ENCODE measurements around the gene BRD4. TPM values are rescaled to one million over a fixed set of nuclear protein-coding genes. Genes with fewer than 3 reads are reported as not detected.
A peak's percentile ranks its signal among the peaks of the same experiment; 100 is the strongest.

The BRD4 gene
- total RNA-seq, 2 donors from 2014 or later = 43.9 to 63.3 TPM

DNA sequence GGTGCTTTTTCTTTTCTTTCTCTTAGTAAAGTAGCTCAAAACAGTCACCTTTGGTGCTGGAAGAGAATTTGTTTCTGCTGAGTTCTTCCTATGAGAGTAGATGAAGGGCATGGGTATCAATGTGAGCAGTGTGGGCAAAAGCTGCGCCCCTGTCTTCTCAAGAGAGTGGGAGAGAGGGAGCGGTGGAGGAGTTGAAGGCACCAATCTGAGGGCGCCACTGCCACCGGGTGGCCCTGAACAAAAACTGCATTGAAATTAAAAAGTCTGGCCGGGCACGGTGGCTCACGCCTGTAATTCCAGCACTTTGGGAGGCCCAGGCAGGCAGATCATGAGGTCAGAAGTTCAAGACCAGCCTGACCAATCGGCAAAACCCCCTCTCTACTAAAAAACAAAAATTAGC lies 71.4 kb downstream of the BRD4 start:
- intact Hi-C loops (cut with DNase I) = loop anchor here (5.0 to 10.0 kb wide), 4 partner anchors 84 to 294 kb away; partner anchors contain the start of gene AKAP8 (in 2 of the 2)
- ATAC-seq = no peak
- no peak for DNase-seq

DNA sequence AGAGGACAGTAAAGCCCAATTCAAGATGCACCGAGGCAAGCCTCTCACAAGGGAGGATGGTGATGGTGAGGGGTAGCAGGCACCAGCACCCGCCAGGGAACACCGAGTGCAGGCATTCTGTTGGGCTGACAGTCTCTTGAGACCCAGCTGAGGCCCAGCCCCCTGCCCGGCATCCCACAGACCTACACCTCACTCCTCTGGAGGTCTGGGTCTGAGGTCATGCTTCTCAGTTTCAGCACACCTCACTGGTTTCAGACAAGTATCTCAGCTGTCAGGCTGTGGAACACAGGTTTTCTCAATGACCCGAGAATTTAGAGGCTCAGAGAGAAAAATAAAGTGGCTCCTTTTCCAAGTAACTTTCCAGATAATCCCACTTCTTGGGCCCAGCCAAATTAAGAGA lies 72.4 kb downstream of the BRD4 start:
- ATAC-seq = no peak
- DNase-seq = no peak
- intact Hi-C loops (cut with DNase I) = loop anchor here (5.0 to 10.0 kb wide), 4 partner anchors 83 to 295 kb away; partner anchors contain the start of gene AKAP8 (in 2 of the 2)

DNA sequence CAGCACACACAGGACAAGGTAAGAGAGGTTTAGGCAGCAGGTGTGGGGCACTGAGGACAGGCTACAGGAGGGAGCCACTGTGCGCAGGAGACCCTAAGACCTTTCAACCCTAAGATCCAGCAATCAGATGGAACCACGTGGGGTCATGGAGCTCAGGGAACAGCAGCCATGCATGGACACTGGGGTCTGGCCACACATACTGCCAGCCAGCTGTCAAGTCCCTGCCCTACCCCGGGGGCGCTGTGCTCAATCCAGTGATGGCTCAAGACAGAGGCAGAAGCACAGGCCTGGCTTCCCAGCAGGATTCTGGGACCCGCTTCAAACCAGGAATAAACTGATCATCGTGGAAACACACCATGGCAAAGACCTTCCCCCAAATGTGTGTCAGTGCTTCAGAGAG lies 74.6 kb downstream of the BRD4 start:
- no peak for ATAC-seq

GRCh38 chr19:15256708-15257331 lies 75.5 kb downstream of the BRD4 start:
- intact Hi-C loops (cut with DNase I) = no loop called here
- ATAC-seq (no peak), DNase-seq (no peak)

More for the DNA sequence above, 74.6 kb downstream of the BRD4 start:
- intact Hi-C loops (cut with DNase I) = no loop called here
- no peak for DNase-seq

- intact Hi-C loops (cut with DNase I) = no loop called here
- DNase-seq (no peak), ATAC-seq (no peak)
These were observed 76.9 kb downstream of the BRD4 start for GRCh38 chr19:15255359-15255990.

- no peak for ATAC-seq
- DNase-seq = no peak
- intact Hi-C loops (cut with DNase I) = loop anchor here in 1 of 2 donors (5.0 kb wide), 1 partner anchor 147 kb away; the partner anchor contains the start of gene SYDE1
These were observed 77.8 kb downstream of the BRD4 start for GRCh38 chr19:15254547-15254946.

DNA sequence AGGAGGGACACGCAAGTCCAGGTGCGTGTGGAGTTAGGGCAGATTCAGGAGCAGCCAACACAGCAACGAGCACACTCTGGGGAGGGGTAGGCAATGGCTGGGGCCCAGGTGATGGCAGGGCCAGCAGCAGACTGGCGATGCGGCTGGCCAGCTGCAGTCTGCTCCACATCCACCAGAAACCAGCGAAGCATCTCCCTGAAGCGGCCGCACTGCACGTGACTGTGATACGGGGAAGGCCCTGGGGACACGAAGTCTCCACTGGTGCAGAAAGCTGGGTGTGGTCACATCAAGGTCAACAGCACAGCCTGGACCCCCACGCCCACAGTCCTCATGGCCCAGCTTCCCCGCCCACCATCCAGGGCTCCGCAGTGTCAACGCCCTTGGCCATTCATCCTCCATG lies 78.8 kb downstream of the BRD4 start:
- peak; percentile 59 for DNase-seq
- intact Hi-C loops (cut with DNase I) = loop anchor here in 1 of 2 donors (5.0 kb wide), 1 partner anchor 146 kb away; the partner anchor contains the start of gene SYDE1
- no peak for ATAC-seq

- ATAC-seq (no peak), DNase-seq (no peak)
- intact Hi-C loops (cut with DNase I) = loop anchor here in 1 of 2 donors (5.0 kb wide), 1 partner anchor 146 kb away; the partner anchor contains the start of gene SYDE1
These were observed 79.3 kb downstream of the BRD4 start for GRCh38 chr19:15253061-15253460.

DNA sequence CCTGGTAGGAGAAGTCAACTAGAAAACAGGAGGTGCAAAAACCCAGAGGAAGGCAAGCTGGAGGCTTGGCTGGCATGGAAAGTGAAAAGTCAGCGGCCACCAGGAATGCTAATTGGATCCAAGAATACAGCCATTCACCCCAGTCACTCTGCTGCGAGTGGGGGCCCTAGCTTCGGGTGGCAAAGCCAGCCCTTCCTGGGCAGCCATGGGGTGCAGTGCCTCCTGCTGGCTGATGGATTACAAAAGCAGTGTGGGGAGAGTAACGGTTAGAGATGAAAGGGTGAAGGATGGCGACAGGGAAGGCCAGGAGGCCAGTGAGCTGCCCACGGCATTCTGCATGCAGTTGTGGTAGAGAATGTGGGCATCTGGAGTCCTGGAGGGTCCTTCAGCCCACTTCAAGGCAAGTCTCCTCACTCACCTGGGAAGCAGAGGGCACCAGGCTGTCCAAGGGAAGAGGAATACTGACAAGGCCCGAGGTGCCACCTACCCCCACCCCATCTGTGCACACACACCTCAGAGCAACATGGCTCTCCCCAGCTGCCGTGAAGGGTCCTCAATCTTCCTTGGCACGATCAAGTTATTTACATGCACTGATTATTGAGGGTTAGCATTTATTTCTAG lies 79.8 kb downstream of the BRD4 start:
- DNase-seq (no peak), ATAC-seq (no peak)
- intact Hi-C loops (cut with DNase I) = loop anchor here in 1 of 2 donors (5.0 kb wide), 1 partner anchor 145 kb away; the partner anchor contains the start of gene SYDE1

DNA sequence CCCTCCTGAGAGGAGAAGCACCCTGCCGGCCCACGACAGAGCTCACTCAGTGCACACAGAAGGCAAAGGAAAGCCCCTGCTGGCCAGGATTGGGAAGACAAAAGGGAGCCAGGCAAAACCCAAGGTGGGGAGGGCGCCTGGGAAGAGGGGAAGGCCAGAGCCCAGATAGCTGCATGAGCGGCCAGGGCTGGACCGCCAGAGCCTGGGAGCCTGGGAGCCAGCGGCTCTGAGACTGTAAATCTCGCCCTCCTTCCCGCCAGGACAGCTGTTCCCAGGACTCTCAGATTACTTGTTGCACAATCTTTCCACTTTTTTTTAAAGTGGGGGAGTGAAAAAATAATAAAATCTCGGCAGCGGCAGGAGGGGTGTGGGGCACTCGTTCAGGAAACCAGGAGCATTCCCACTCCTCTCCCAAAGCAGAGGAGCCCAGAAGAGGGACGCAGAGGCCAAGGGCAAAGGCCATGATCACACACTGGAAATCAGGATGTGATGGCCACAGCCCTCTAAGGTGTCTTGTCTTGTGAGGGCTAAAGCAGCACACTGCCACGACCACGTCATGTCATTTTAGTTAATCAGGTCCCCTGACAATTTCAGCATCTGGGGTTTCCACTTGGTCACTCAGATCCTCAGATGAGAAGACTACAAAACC lies 80.5 kb downstream of the BRD4 start:
- ATAC-seq (peak; percentile 72 to 74), DNase-seq (peak; percentile 87)
- intact Hi-C loops (cut with DNase I) = loop anchor here in 1 of 2 donors (5.0 kb wide), 1 partner anchor 145 kb away; the partner anchor contains the start of gene SYDE1

DNA sequence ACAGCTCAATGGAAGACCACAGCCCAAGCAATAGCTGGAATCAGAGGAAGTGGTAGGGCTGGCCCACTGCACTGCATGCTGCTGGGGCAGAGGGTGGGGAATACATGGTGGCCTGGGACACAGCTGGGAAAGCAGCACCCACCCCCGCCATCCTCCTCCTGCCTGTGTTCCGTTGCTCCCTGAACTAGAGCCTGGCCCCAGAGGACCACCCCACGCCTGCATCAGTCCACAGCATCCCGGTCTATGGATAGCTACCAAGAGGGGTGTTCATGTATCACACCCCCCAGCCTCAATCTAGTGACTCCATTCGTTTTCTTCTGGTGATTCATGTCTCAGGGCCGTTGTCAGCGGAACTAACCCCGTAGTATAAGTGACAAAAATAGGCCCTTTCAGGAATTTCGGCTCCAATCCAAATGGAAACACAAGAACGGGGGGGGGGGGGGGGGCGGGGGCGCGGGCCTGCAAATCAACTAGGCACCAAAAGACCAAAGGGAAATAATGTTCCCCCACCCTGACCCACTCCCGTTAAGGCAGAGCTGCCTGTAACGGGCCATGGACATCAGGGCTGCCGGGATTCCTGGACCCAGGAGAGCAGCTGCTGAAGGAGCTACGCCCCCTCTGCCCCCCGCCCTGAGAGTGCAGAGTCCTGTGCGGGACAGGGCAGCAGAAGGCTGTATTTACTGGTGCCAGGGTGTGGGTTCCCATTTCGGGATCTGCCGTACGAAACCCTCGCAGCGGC lies 81.2 kb downstream of the BRD4 start:
- intact Hi-C loops (cut with DNase I) = loop anchor here in 1 of 2 donors (5.0 kb wide), 1 partner anchor 144 kb away; the partner anchor contains the start of gene SYDE1
- DNase-seq (peak; percentile 66), ATAC-seq (peak; percentile 15 to 38)

DNA sequence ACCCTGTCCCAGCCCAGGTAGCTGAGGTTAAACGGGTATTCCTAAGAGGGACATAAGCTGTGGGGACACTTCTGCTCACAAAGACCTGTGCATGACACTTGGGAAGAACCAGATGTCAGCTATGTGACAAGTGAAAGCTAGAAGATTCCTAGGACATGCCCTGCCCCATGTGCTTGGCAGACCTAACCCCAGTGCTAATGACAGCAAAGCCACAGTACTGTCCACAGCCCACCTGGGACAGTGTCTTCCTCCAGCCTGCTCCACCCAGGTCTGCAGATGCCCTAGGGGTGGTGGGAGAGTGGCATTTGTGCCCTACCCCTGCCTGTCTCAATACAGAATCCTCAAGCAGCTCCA lies 81.7 kb downstream of the BRD4 start:
- intact Hi-C loops (cut with DNase I) = loop anchor here in 1 of 2 donors (5.0 kb wide), 1 partner anchor 143 kb away; the partner anchor contains the start of gene SYDE1
- DNase-seq (no peak), ATAC-seq (no peak)

DNA sequence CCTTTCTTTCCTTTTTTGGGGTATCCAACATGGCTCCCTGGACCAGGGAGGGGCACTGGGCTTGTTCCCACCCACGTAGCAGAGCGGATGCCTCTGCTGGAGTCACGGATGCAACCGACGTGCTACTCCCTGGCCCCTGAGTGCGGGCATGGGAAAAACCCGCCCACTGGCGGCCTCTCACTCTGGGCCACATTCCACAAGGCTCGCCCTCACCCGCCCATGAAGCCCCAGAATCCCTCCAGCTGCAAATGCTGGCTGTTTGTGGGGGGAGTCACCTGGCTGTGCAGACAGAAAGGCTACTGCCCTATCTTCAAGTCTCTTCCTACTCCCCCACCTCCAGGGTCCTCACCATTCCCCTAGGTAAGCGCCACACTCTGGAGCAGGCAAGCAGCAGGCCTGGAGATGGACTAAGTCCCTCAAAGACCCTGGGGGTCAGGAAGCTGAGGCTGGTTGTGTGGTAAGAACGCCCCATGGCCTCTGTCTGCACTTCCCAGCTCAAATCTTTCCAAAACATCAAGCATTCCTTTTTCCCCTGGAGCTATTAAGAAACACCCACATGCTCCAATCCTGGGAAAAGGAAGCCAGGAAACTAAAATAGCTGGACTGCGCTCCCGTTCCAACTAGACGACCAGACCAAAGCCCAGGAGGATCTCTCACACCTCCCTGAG lies 82.2 kb downstream of the BRD4 start:
- DNase-seq (peak; percentile 80), ATAC-seq (peak; percentile 33 to 35)
- intact Hi-C loops (cut with DNase I) = loop anchor here in 1 of 2 donors (5.0 kb wide), 1 partner anchor 143 kb away; the partner anchor contains the start of gene SYDE1

DNA sequence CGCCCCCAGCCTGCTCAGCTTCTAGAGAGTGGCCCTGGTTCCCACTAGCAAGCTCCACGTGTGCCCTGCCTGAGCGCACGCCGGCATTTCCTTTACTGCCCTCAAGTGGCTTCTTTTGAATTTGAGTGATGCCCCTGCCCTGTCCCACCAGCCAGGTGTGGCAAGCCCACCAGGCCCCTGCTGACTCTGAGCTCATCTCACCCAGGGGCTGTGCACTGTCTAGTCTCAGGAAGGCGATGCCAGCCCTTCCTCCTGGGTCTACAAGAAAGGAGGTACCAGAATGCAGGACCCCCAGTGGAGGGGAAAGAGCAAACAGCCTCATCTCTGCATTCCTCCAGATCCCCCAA lies 82.8 kb downstream of the BRD4 start:
- DNase-seq (no peak), ATAC-seq (no peak)
- intact Hi-C loops (cut with DNase I) = no loop called here

GRCh38 chr19:15248648-15249527 lies 83.5 kb downstream of the BRD4 start:
- intact Hi-C loops (cut with DNase I) = no loop called here
- DNase-seq (peak; percentile 87), ATAC-seq (peak; percentile 60 to 68)

DNA sequence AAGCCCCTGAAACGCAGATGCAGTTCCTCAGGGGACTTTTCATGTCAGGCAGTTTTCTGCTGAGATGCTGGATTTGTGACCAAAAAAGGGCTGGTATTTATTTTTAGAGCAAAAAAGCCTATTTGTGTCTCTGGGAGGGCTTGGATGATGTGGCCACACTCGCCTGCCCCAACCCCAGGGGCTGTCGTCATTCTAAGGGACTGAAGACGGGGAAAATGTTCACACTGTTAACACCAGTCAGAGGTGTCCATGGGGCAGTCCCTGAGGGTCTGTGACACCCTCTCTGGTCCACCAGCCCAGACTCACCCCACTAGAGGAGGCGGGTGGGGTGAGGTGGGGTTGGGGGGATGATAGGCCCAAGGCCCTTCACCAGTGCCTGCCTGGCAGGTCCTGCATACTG lies 84.2 kb downstream of the BRD4 start:
- peak; percentile 0 to 10 for ATAC-seq
- intact Hi-C loops (cut with DNase I) = no loop called here
- no peak for DNase-seq

Data from left cardiac atrium (tissue), 4 donors.